GM18951 (cell line): ENCODE results near the gene SNTG2.

Experiments
- POLR2A ChIP-seq: IDR thresholded peaks from 4 replicates; pipeline ENCODE4 v1.6.1; 2011; ENCODE audit warnings: mild to moderate bottlenecking; ENCODE audit not compliant: insufficient read length, insufficient read depth; ENCODE audit errors: extremely low read depth
- in situ Hi-C: fragments of 300-500 bp; cut with MboI; formaldehyde crosslinking; loops from one replicate; pipeline ENCODE4 v1.12.0; 2022; ENCODE audit warnings: low sequenced_read_pairs, mixed read lengths, inconsistent platforms; ENCODE audit not compliant: unreplicated experiment

The SNTG2 gene

GRCh38 chr2:1248187-1248586 is 297.5 kb downstream of the SNTG2 start:
- in situ Hi-C loops, result no loop called here
- no peak for TF ChIP-seq POLR2A

- no peak for TF ChIP-seq POLR2A
- in situ Hi-C loops, result no loop called here
These were observed 299.4 kb downstream of the SNTG2 start for GRCh38 chr2:1249897-1250687.

- in situ Hi-C loops, result no loop called here
- TF ChIP-seq POLR2A, result no peak
These were observed 300.9 kb downstream of the SNTG2 start for GRCh38 chr2:1251520-1251919.

GRCh38 chr2:1253629-1254028 is 303.0 kb downstream of the SNTG2 start:
- in situ Hi-C loops, result no loop called here
- TF ChIP-seq POLR2A, result no peak

- in situ Hi-C loops, result no loop called here
- no peak for TF ChIP-seq POLR2A
These were observed 304.2 kb downstream of the SNTG2 start for GRCh38 chr2:1254662-1255343.

GRCh38 chr2:1256632-1257324 is 306.1 kb downstream of the SNTG2 start:
- no peak for TF ChIP-seq POLR2A
- in situ Hi-C loops, result no loop called here

GRCh38 chr2:1257334-1257733 is 306.7 kb downstream of the SNTG2 start:
- no peak for TF ChIP-seq POLR2A
- in situ Hi-C loops, result no loop called here

- in situ Hi-C loops, result no loop called here
- TF ChIP-seq POLR2A, result no peak
These were observed 309.1 kb downstream of the SNTG2 start for GRCh38 chr2:1259746-1260145.

- in situ Hi-C loops, result no loop called here
These were observed 312.0 kb downstream of the SNTG2 start for GRCh38 chr2:1262609-1263008.

GRCh38 chr2:1265454-1265853 is 314.8 kb downstream of the SNTG2 start:
- in situ Hi-C loops, result no loop called here
- no peak for TF ChIP-seq POLR2A

More at GRCh38 chr2:1262609-1263008, 312.0 kb downstream of the SNTG2 start:
- TF ChIP-seq POLR2A, result no peak

- no peak for TF ChIP-seq POLR2A
- in situ Hi-C loops, result no loop called here
These were observed 315.7 kb downstream of the SNTG2 start for GRCh38 chr2:1266351-1266750.

GRCh38 chr2:1268034-1268433 is 317.4 kb downstream of the SNTG2 start:
- in situ Hi-C loops, result no loop called here
- no peak for TF ChIP-seq POLR2A

GRCh38 chr2:1269812-1270211 is 319.2 kb downstream of the SNTG2 start:
- TF ChIP-seq POLR2A, result no peak
- in situ Hi-C loops, result no loop called here

GRCh38 chr2:1272835-1273234 is 322.2 kb downstream of the SNTG2 start:
- no peak for TF ChIP-seq POLR2A
- in situ Hi-C loops, result no loop called here

GRCh38 chr2:1277634-1278033 is 327.0 kb downstream of the SNTG2 start:
- in situ Hi-C loops, result no loop called here
- no peak for TF ChIP-seq POLR2A
